T-helper 1 cell treated with Interleukin-12 subunit alpha and Interleukin-12 subunit beta and Interleukin-4 antibody, amounts not matched to agents 30 ng/mL and 1 ng/mL, for 36 hours (primary cell): ENCODE data around the gene E2F1. TPM values are rescaled to one million over a fixed set of nuclear protein-coding genes. Genes with fewer than 3 reads are reported as not detected.
"Not testable (repeated sequence)": the region's sequence is repeated elsewhere in the genome, so short reads cannot be mapped to it uniquely, and the experiment has no call there.

ENCODE experiments used
- intact Hi-C: fragments of 100-400 bp; cut with micrococcal nuclease; formaldehyde crosslinking; loops from one replicate; pipeline ENCODE4 v1.15.1; 2024
- total RNA-seq: library from RNA; stranded (reverse); gene quantifications from 2 replicates; pipeline ENCODE4 v1.2.3, GENCODE V29; 2022

The E2F1 gene
- total RNA-seq, 1 donor from 2014 or later, result 73.3 TPM

- intact Hi-C loops, result not testable (repeated sequence)
These were observed 39.1 kb downstream of the E2F1 start for GRCh38 chr20:33646959-33647602.

- intact Hi-C loops, result no loop called here
These were observed 40.0 kb downstream of the E2F1 start for GRCh38 chr20:33646191-33646590.

- intact Hi-C loops, result no loop called here
These were observed 40.8 kb downstream of the E2F1 start for GRCh38 chr20:33645396-33645795.

DNA sequence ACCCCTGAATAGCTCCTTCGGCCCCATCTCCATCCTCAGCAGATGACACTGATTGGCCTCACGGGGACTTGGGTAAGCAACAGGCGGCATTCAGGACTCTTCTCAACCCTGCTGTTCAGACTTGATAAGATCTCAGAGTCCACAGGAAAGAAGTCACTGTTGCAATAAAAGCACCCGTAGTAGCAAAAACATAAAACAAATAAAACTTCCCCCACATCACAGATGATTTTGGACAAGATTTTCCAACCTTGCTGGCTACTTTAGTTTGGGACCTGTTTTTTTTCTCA, 41.2 kb downstream of the E2F1 start:
- intact Hi-C loops, result no loop called here

DNA sequence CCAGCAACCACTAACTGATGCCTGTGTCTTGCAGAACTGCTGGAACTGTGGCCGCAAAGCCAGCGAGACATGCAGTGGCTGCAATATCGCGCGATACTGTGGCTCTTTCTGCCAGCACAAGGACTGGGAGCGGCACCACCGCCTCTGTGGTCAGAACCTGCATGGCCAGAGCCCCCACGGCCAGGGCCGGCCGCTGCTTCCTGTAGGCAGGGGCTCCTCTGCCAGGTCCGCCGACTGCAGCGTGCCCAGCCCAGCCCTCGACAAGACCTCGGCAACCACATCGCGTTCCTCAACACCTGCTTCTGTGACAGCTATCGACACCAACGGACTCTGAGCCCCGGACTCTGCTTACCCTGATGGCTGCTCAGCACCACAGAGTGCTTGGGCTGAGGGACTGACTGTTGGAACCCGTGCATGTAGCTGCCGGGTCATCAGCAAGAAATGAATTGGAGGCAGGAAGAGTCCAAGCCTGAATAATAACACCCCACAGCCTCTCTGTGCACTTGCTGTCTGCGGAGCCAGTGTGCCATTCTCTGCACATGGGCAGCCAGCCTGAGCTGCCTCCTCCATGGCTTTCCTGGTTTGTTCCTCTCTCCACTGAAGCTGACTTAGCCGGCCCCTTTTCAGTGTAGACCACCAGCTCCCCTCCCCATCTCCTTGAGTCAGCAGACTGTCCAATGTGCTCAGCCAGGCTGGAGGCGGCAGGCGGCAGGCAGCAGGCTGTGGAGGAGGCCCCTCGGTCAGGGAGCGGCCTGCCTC, 41.7 kb downstream of the E2F1 start:
- intact Hi-C loops, result no loop called here

- intact Hi-C loops, result no loop called here
These were observed 45.9 kb downstream of the E2F1 start for GRCh38 chr20:33640287-33640686.

- intact Hi-C loops, result no loop called here
These were observed 49.4 kb downstream of the E2F1 start for GRCh38 chr20:33636776-33637175.

DNA sequence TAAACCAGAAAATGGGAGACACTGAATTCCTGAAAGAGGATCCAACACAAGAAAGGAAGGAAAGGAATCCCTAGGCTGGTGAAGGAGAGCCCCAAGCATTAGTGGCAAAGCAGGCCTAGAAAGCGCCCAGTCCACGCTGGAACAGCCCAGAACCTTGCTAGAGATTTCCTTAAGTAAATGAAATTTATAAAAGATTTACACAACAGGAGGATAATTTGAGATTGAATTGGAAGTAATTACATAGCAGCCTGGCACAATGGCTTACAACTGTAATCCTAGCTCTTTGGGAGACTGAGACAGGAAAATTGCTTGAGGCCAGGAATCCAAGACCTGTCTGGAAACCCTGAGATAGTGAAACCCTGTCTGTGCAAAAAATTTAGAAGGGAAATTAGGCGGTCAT, 50.8 kb downstream of the E2F1 start:
- intact Hi-C loops, result no loop called here

DNA sequence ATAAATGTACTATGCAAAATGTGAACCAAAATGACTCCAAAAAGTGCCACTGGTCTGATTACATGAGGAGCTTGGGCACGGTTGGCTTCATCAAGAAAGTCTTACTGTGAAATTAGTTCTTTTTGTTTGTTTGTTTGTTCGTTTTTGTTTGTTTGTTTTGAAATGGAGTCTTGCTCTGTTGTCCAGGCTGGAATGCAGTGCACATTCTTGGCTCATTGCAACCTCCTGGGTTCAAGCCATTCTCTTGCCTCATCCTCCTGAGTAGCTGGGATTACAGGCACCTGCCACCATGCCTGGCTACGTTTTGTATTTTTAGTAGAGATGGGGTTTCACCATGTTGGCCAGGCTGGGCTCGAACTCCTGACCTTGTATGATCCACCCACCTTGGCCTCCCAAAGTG, 54.3 kb downstream of the E2F1 start:
- intact Hi-C loops, result not testable (repeated sequence)

GRCh38 chr20:33630507-33630906, 55.7 kb downstream of the E2F1 start:
- intact Hi-C loops, result no loop called here

DNA sequence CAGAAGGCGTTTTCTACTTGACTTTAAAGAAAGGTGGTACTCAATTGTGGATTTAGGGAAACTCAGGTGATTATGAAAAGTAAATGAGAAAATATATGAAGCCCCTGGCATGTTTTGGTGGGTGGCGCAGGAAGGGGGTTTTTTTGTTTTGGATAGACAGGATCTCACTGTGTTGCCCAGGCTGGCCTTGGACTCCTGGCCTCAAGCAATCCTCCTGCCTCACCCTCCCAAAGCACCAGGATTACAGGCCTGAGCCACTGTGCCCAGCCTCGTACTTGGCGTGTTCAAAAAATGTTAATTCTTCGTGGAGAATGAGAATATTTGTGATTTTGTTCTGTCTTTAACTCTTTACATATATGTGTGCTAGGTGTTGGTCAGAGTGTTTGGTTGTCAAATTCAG, 56.2 kb downstream of the E2F1 start:
- intact Hi-C loops, result no loop called here

DNA sequence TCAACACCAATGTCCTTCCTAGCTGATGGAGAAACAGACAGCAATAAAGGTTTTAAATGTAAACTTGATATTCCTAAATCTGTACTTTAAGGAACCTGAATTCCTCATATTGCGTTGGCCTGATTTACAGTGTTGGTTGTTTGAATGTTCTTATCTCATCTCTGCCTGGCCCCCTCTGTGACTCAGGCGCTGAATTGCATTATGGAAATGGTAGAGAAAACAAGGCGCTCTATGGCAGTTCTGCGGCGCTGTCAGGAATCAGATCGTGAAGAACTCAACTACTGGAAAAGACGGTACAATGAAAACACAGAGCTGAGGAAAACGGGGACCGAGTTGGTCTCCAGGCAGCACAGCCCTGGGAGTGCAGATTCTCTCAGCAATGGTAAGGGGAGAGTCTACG, 56.7 kb downstream of the E2F1 start:
- intact Hi-C loops, result no loop called here

- intact Hi-C loops, result no loop called here
These were observed 58.5 kb downstream of the E2F1 start for GRCh38 chr20:33627577-33628216.

- intact Hi-C loops, result no loop called here
These were observed 60.0 kb downstream of the E2F1 start for GRCh38 chr20:33626190-33626589.

Other genes with a start within 250 kb of the E2F1 start
- gene SNTA1, start 242.6 kb downstream of the E2F1 start, total RNA-seq, result 1.3 and 1.4 TPM in 2 replicates
- 18.9 and 19.4 TPM in 2 replicates for gene CBFA2T2, start 196.3 kb downstream of the E2F1 start, total RNA-seq
- 0.29 and 0.61 TPM in 2 replicates for gene C20orf144, start 24.1 kb downstream of the E2F1 start, total RNA-seq
- 3.1 and 3.6 TPM in 2 replicates for gene ACTL10, start 19.4 kb downstream of the E2F1 start, total RNA-seq
- gene NECAB3, start 12.0 kb downstream of the E2F1 start, total RNA-seq, result 54.1 and 56.6 TPM in 2 replicates
- 12.4 and 14.3 TPM in 2 replicates for gene PXMP4, start 33.9 kb upstream of the E2F1 start, total RNA-seq
- 7.0 and 7.4 TPM in 2 replicates for gene ZNF341, start 45.6 kb upstream of the E2F1 start, total RNA-seq
- 78.0 and 84.5 TPM in 2 replicates for gene CHMP4B, start 125.0 kb upstream of the E2F1 start, total RNA-seq